Inflammatory macrophage treated with lipopolysaccharide for 4 hours (primary cell): Measurements from ENCODE around the gene HPCA.

Experiments
- DNase-seq: peaks from one replicate; pipeline ENCODE4 v3.0.0-alpha.2; 2020

Gene HPCA

GRCh38 chr1:32886004-32886827 lies at the start of gene HPCA:
Gene HPCA (plus strand): TSS chr1:32886491. CDS start chr1:32888899, 2,408 bp downstream.
- DNase-seq = peak; percentile 26

GRCh38 chr1:32848354-32849063 lies 37.8 kb upstream of the HPCA start:
- no peak for DNase-seq

- DNase-seq = no peak
Measured at GRCh38 chr1:32855861-32856617, 30.3 kb upstream of the HPCA start.

- DNase-seq = no peak
Measured at GRCh38 chr1:32858136-32858535, 28.2 kb upstream of the HPCA start.

GRCh38 chr1:32858791-32859190 lies 27.5 kb upstream of the HPCA start:
- DNase-seq = no peak

GRCh38 chr1:32859915-32860314 lies 26.4 kb upstream of the HPCA start:
- no peak for DNase-seq

- no peak for DNase-seq
Measured at GRCh38 chr1:32860566-32860965, 25.7 kb upstream of the HPCA start.

GRCh38 chr1:32861904-32862695 lies 24.2 kb upstream of the HPCA start:
- peak; percentile 42 for DNase-seq

GRCh38 chr1:32863218-32863880 lies 22.9 kb upstream of the HPCA start:
- DNase-seq = peak; percentile 31

- no peak for DNase-seq
Measured at GRCh38 chr1:32863881-32864245, 22.4 kb upstream of the HPCA start.

GRCh38 chr1:32864375-32865019 lies 21.8 kb upstream of the HPCA start:
- no peak for DNase-seq

GRCh38 chr1:32865639-32866405 lies 20.5 kb upstream of the HPCA start:
- no peak for DNase-seq

- DNase-seq = no peak
Measured at GRCh38 chr1:32867151-32867550, 19.1 kb upstream of the HPCA start.

- no peak for DNase-seq
Measured at GRCh38 chr1:32867671-32868070, 18.6 kb upstream of the HPCA start.

- no peak for DNase-seq
Measured at GRCh38 chr1:32868085-32868484, 18.2 kb upstream of the HPCA start.

GRCh38 chr1:32868806-32869455 lies 17.4 kb upstream of the HPCA start:
- no peak for DNase-seq

GRCh38 chr1:32869923-32870614 lies 16.2 kb upstream of the HPCA start:
- no peak for DNase-seq

GRCh38 chr1:32870615-32871363 lies 15.5 kb upstream of the HPCA start, which contains the start of gene FNDC5:
Gene FNDC5 (minus strand): TSS chr1:32870912.
- no peak for DNase-seq
